CD14-positive monocyte (primary cell): ENCODE results near the gene RANBP10. TPM values are rescaled to one million over a fixed set of nuclear protein-coding genes. Genes with fewer than 3 reads are reported as not detected.
"Not testable (repeated sequence)": the region's sequence is repeated elsewhere in the genome, so short reads cannot be mapped to it uniquely, and the experiment has no call there.

Experiments used
- DNase-seq, 3 donors: peaks; one replicate each; pipeline ENCODE4 v3.0.0-alpha.2; 2011 to 2022
- H2AFZ ChIP-seq: 2 replicates; pipeline ENCODE4 v1.6.0; 2012; ENCODE audit warnings: mild to moderate bottlenecking, low read depth, low read length, inconsistent platforms; ENCODE audit not compliant: insufficient read depth, poor library complexity, severe bottlenecking
- H3K27ac ChIP-seq, 2 donors: 1 replicate in 1 of 2; 2 replicates in 1 of 2; pipeline ENCODE4 v1.5.1; 2012 to 2013; ENCODE audit warnings: low read length in 2 of 2, control low read depth in 1 of 2, inconsistent platforms in 1 of 2, low read depth in 1 of 2, mild to moderate bottlenecking in 1 of 2
- H3K27me3 ChIP-seq, 2 donors: one replicate each; pipeline versions ENCODE4 v1.6.0 to v1.6.1; 2011 to 2013; ENCODE audit warnings: low read length in 2 of 2; ENCODE audit not compliant: control insufficient read depth in 2 of 2, insufficient read depth in 2 of 2
- H3K36me3 ChIP-seq, 2 donors: replicated peaks in 1 of 2; 1 replicate in 1 of 2; 2 replicates in 1 of 2; pipeline versions ENCODE4 v1.5.1 to v1.6.1; 2012 to 2013; ENCODE audit warnings: low read length in 2 of 2, control low read depth in 1 of 2, inconsistent platforms in 1 of 2, mild to moderate bottlenecking in 1 of 2; ENCODE audit not compliant: insufficient read depth in 2 of 2, control insufficient read depth in 1 of 2
- H3K4me1 ChIP-seq, 2 donors: 1 replicate in 1 of 2; 2 replicates in 1 of 2; pipeline versions ENCODE4 v1.5.1 to v1.6.1; 2012 to 2013; ENCODE audit warnings: low read length in 2 of 2, control low read depth in 1 of 2, inconsistent platforms in 1 of 2, mild to moderate bottlenecking in 1 of 2, moderate library complexity in 1 of 2; ENCODE audit not compliant: insufficient read depth in 2 of 2, control insufficient read depth in 1 of 2
- H3K4me2 ChIP-seq: replicated peaks from 2 replicates; pipeline ENCODE3; 2012; ENCODE audit warnings: low read length, moderate library complexity, mild to moderate bottlenecking; ENCODE audit not compliant: poor library complexity, severe bottlenecking; ENCODE audit errors: extremely low read depth
- H3K4me3 ChIP-seq, 3 experiments: fragments of 200-600 bp in 1 of 3; sonication (generic) in 1 of 3; replicated peaks in 1 of 3; 1 replicate in 2 of 3; 2 replicates in 1 of 3; pipeline ENCODE4 v1.5.1; 2011 to 2013; ENCODE audit warnings: low read length in 3 of 3, mild to moderate bottlenecking in 3 of 3, control low read depth in 2 of 3, low read depth in 2 of 3, inconsistent platforms in 1 of 3, moderate library complexity in 1 of 3
- H3K79me2 ChIP-seq: 2 replicates; pipeline ENCODE4 v1.6.0; 2012; ENCODE audit warnings: mild to moderate bottlenecking, control low read depth, inconsistent platforms, low read length, moderate library complexity; ENCODE audit not compliant: insufficient read depth
- H3K9ac ChIP-seq: 2 replicates; pipeline ENCODE4 v1.6.0; 2017; ENCODE audit warnings: low read length, mild to moderate bottlenecking; ENCODE audit not compliant: insufficient read depth, poor library complexity, severe bottlenecking
- H3K9me3 ChIP-seq, 2 donors: replicated peaks in 1 of 2; 1 replicate in 1 of 2; 2 replicates in 1 of 2; pipeline versions ENCODE4 v1.5.1 to v1.6.1; 2012 to 2013; ENCODE audit warnings: low read length in 2 of 2, control low read depth in 1 of 2; ENCODE audit not compliant: control insufficient read depth in 1 of 2, insufficient read depth in 1 of 2
- H4K20me1 ChIP-seq: 2 replicates; pipeline ENCODE4 v1.6.0; 2012; ENCODE audit warnings: mild to moderate bottlenecking, low read length, control low read depth, moderate library complexity; ENCODE audit not compliant: insufficient read depth
- H3K27ac Mint-ChIP-seq, 7 donors: one replicate each; pipeline ENCODE4 v1.8.0; 2020; ENCODE audit warnings: mild to moderate bottlenecking in 7 of 7, mixed read lengths in 7 of 7, moderate library complexity in 6 of 7, inconsistent platforms in 2 of 7
- H3K27me3 Mint-ChIP-seq, 3 donors: one replicate each; pipeline ENCODE4 v1.8.0; 2021 to 2022; ENCODE audit warnings: low read depth in 3 of 3, mild to moderate bottlenecking in 3 of 3, mixed read lengths in 3 of 3, moderate library complexity in 3 of 3, inconsistent platforms in 1 of 3
- H3K36me3 Mint-ChIP-seq, 2 donors: one replicate each; pipeline ENCODE4 v1.8.0; 2020; ENCODE audit warnings: mixed read lengths in 2 of 2, inconsistent platforms in 1 of 2, mild to moderate bottlenecking in 1 of 2
- H3K4me1 Mint-ChIP-seq: one replicate; pipeline ENCODE4 v1.8.0; 2020; ENCODE audit warnings: mild to moderate bottlenecking, mixed read lengths
- H3K4me3 Mint-ChIP-seq, 2 donors: one replicate each; pipeline ENCODE4 v1.8.0; 2020; ENCODE audit warnings: mild to moderate bottlenecking in 2 of 2, mixed read lengths in 2 of 2, moderate library complexity in 1 of 2
- H3K9me3 Mint-ChIP-seq, 7 donors: one replicate each; pipeline ENCODE4 v1.8.0; 2020 to 2022; ENCODE audit warnings: mixed read lengths in 7 of 7, mild to moderate bottlenecking in 6 of 7, moderate library complexity in 6 of 7, inconsistent platforms in 2 of 7
- CTCF ChIP-seq: fragments of 200-600 bp; IDR thresholded peaks from one replicate; pipeline ENCODE4 v1.8.0; 2022; ENCODE audit warnings: antibody characterized with exemption, mild to moderate bottlenecking
- WGBS: methylation state at CpG from one replicate; pipeline ENCODE4 v1.1.5; 2013; ENCODE audit warnings: missing lambda C conversion rate; ENCODE audit not compliant: insufficient coverage; 5-methylcytosine and 5-hydroxymethylcytosine counted together
- intact Hi-C, 2 donors: fragments of 100-400 bp; cut with micrococcal nuclease; formaldehyde crosslinking; loops; one replicate each; pipeline versions ENCODE4 v1.15.0 to v1.15.1; 2023
- polyA plus RNA-seq, 3 donors: library from polyadenylated mRNA; depleted of rRNA in 1 of 3; unstranded in 2 of 3; stranded (reverse) in 1 of 3; fragments of 300-500 nt in 2 of 3; fragments of >200 nt in 1 of 3; fragmentation: Illumina TruSeq in 2 of 3; gene quantifications; 1 replicate in 2 of 3; 2 replicates in 1 of 3; pipeline ENCODE4 v1.2.3, GENCODE V29; 2012 to 2021

RANBP10 gene
- polyA plus RNA-seq, 3 donors: 6.4 to 16.7 (median 6.6) TPM

- Histone ChIP-seq H3K4me2 (no peak overlapping the region), H3K36me3 (no peaks in the 10 kb centered on the region), H3K9ac (no peak overlapping the region), H2AFZ (no peak overlapping the region), H3K4me1 (peaks cover 17 to 26% of the 10 kb centered on the region in 2 donors), H3K79me2 (peaks cover 10% of the 10 kb centered on the region), H4K20me1 (peaks cover 2% of the 10 kb centered on the region), H3K27ac (no peak overlapping the region), H3K27me3 (no peaks in the 10 kb centered on the region), H3K9me3 (no peaks in the 10 kb centered on the region), H3K4me3 (no peak overlapping the region)
- Mint-ChIP-seq H3K27ac (no peak overlapping the region), H3K4me1 (peaks cover 11% of the 10 kb centered on the region), H3K9me3 (no peaks in the 10 kb centered on the region), H3K27me3 (peaks cover 1 to 4% (median 2%) of the 10 kb centered on the region in 3 donors), H3K36me3 (no peaks in the 10 kb centered on the region), H3K4me3 (no peak overlapping the region)
- WGBS: 100% methylated on average over 2 of the region's 2 CpGs
- no peak for DNase-seq
- TF ChIP-seq CTCF: no peak
- intact Hi-C loops: no loop called here
Measured at GRCh38 chr16:67837811-67838210, 31.5 kb upstream of the RANBP10 start.

GRCh38 chr16:67837190-67837589 lies 30.8 kb upstream of the RANBP10 start:
- H3K27me3 ChIP-seq, H3K9me3 Mint-ChIP-seq, H3K4me3 Mint-ChIP-seq, H3K27ac Mint-ChIP-seq, H3K36me3 Mint-ChIP-seq, H3K36me3 ChIP-seq, H3K4me2 ChIP-seq, H4K20me1 ChIP-seq, H3K27ac ChIP-seq, H3K9ac ChIP-seq, H3K9me3 ChIP-seq, H3K4me3 ChIP-seq, H2AFZ ChIP-seq, H3K27me3 Mint-ChIP-seq, DNase-seq, intact Hi-C loops: not testable (repeated sequence)
- Histone ChIP-seq H3K79me2 (peaks cover 15% of the 10 kb centered on the region), H3K4me1 (peaks cover 17 to 25% of the 10 kb centered on the region in 2 donors)
- H3K4me1 Mint-ChIP-seq: peaks cover 13% of the 10 kb centered on the region
- 100% methylated on average over 6 of the region's 10 CpGs for WGBS
